NB4 (cell line): ENCODE results near the gene ANKS1A.

Experiments
- CTCF ChIP-seq: IDR thresholded peaks from one replicate; pipeline ENCODE4 v1.5.1; 2012; ENCODE audit warnings: low read depth, low read length
- MAX ChIP-seq: IDR thresholded peaks from 2 replicates; pipeline ENCODE4 v1.6.1; 2011; ENCODE audit warnings: low read depth, low read length
- POLR2A ChIP-seq: IDR thresholded peaks from 2 replicates; pipeline ENCODE4 v1.6.1; 2011; ENCODE audit warnings: mild to moderate bottlenecking; ENCODE audit not compliant: insufficient read length; ENCODE audit errors: extremely low read depth

GRCh38 chr6:35051396-35051795, 162.3 kb downstream of the ANKS1A start:
- TF ChIP-seq CTCF (no peak), MAX (no peak), POLR2A (no peak)
